HG02588 (cell line): ENCODE measurements around the gene ATP12A.

ENCODE experiments used
- ATAC-seq: cut with Tn5 transposase; IDR thresholded peaks from one replicate; pipeline ENCODE4 v1.9.1; 2021; ENCODE audit warnings: mild to moderate bottlenecking, moderate library complexity; ENCODE audit not compliant: unreplicated experiment

ATP12A gene

GRCh38 chr13:24680258-24680920 is at the start of gene ATP12A:
Gene ATP12A (plus strand): TSS chr13:24680408. CDS start chr13:24680744, 336 bp downstream.
- ATAC-seq: no peak

GRCh38 chr13:24630851-24631620 is 49.2 kb upstream of the ATP12A start:
- ATAC-seq: no peak

- no peak for ATAC-seq
These were observed 48.3 kb upstream of the ATP12A start for GRCh38 chr13:24631922-24632321.

- no peak for ATAC-seq
These were observed 47.7 kb upstream of the ATP12A start for GRCh38 chr13:24632382-24633121.

GRCh38 chr13:24636776-24637175 is 43.4 kb upstream of the ATP12A start:
- ATAC-seq: no peak

GRCh38 chr13:24638096-24638495 is 42.1 kb upstream of the ATP12A start:
- ATAC-seq: no peak

GRCh38 chr13:24640752-24641151 is 39.5 kb upstream of the ATP12A start:
- no peak for ATAC-seq

- ATAC-seq: no peak
These were observed 38.0 kb upstream of the ATP12A start for GRCh38 chr13:24642219-24642618.

- no peak for ATAC-seq
These were observed 36.2 kb upstream of the ATP12A start for GRCh38 chr13:24644036-24644435.

- no peak for ATAC-seq
These were observed 31.9 kb upstream of the ATP12A start for GRCh38 chr13:24648271-24648670.

- no peak for ATAC-seq
These were observed 31.1 kb upstream of the ATP12A start for GRCh38 chr13:24648983-24649687.

GRCh38 chr13:24649688-24650043 is 30.5 kb upstream of the ATP12A start:
- no peak for ATAC-seq

GRCh38 chr13:24650161-24650560 is 30.0 kb upstream of the ATP12A start:
- no peak for ATAC-seq

GRCh38 chr13:24651718-24652345 is 28.4 kb upstream of the ATP12A start:
- no peak for ATAC-seq

GRCh38 chr13:24652359-24652758 is 27.8 kb upstream of the ATP12A start:
- no peak for ATAC-seq

GRCh38 chr13:24654741-24655140 is 25.5 kb upstream of the ATP12A start:
- no peak for ATAC-seq

- ATAC-seq: no peak
These were observed 21.0 kb upstream of the ATP12A start for GRCh38 chr13:24659239-24659638.

- no peak for ATAC-seq
These were observed 20.0 kb upstream of the ATP12A start for GRCh38 chr13:24660023-24660741.

- no peak for ATAC-seq
These were observed 18.5 kb upstream of the ATP12A start for GRCh38 chr13:24661713-24662112.
